ENCODE data around the gene DDX59. TPM values are rescaled to one million over a fixed set of nuclear protein-coding genes. Genes with fewer than 3 reads are reported as not detected.

Gene DDX59
- polyA plus RNA-seq, 1 experiment: 15.0 TPM

- ChIA-PET POLR2A (no interaction called here), CTCF (interaction anchor here (0.8 kb wide), 1 partner anchor 11 kb away, joined by 3 read pairs; no protein-coding TSS in a partner anchor)
- Histone ChIP-seq H3K27ac (ENCODE audit: low read depth, low read length) (no peak overlapping the region), H3K9me3 (ENCODE audit: control insufficient read depth, insufficient read depth, low read length) (no peaks in the 10 kb centered on the region), H3K27me3 (ENCODE audit: control insufficient read depth, insufficient read depth, low read length) (no peaks in the 10 kb centered on the region), H3K4me3 (ENCODE audit: low read depth, low read length) (no peak overlapping the region)
- TF ChIP-seq CTCF (IDR thresholded peaks at IDR 0.05; ENCODE audit: low read depth, low read length): no peak
- DNase-seq (ENCODE audit: low read depth, low spot score): no peak
Observed at GRCh38 chr1:200694738-200695137, 25.0 kb upstream of the DDX59 start.

- ChIA-PET POLR2A (no interaction called here), CTCF (interaction anchor here (0.5 kb wide), 1 partner anchor 77 kb away, joined by 3 read pairs; no protein-coding TSS in a partner anchor)
- no peaks in the 10 kb centered on the region for H3K27me3 ChIP-seq (ENCODE audit: control insufficient read depth, insufficient read depth, low read length)
- H3K4me3 ChIP-seq (ENCODE audit: low read depth, low read length): no peak overlapping the region
- TF ChIP-seq CTCF (IDR thresholded peaks at IDR 0.05; ENCODE audit: low read depth, low read length): no peak
- H3K9me3 ChIP-seq (ENCODE audit: control insufficient read depth, insufficient read depth, low read length): no peaks in the 10 kb centered on the region
- DNase-seq (ENCODE audit: low read depth, low spot score): no peak
- no peak overlapping the region for H3K27ac ChIP-seq (ENCODE audit: low read depth, low read length)
Observed at GRCh38 chr1:200693327-200693726, 23.6 kb upstream of the DDX59 start.

GRCh38 chr1:200692316-200692715, 22.6 kb upstream of the DDX59 start:
- no peaks in the 10 kb centered on the region for H3K27me3 ChIP-seq (ENCODE audit: control insufficient read depth, insufficient read depth, low read length)
- CTCF ChIA-PET: interaction anchor here (0.6 kb wide), 1 partner anchor 56 kb away, joined by 3 read pairs; no protein-coding TSS in a partner anchor
- DNase-seq (ENCODE audit: low read depth, low spot score): no peak
- TF ChIP-seq CTCF (IDR thresholded peaks at IDR 0.05; ENCODE audit: low read depth, low read length): no peak
- H3K27ac ChIP-seq (ENCODE audit: low read depth, low read length): no peak overlapping the region
- POLR2A ChIA-PET: no interaction called here
- no peaks in the 10 kb centered on the region for H3K9me3 ChIP-seq (ENCODE audit: control insufficient read depth, insufficient read depth, low read length)
- H3K4me3 ChIP-seq (ENCODE audit: low read depth, low read length): no peak overlapping the region

- H3K27ac ChIP-seq (ENCODE audit: low read depth, low read length): no peak overlapping the region
Observed at GRCh38 chr1:200686620-200687019, 16.9 kb upstream of the DDX59 start.

GRCh38 chr1:200684015-200684414, 14.3 kb upstream of the DDX59 start:
- Histone ChIP-seq H3K27me3 (ENCODE audit: control insufficient read depth, insufficient read depth, low read length) (no peaks in the 10 kb centered on the region), H3K27ac (ENCODE audit: low read depth, low read length) (no peak overlapping the region), H3K4me3 (ENCODE audit: low read depth, low read length) (no peak overlapping the region), H3K9me3 (ENCODE audit: control insufficient read depth, insufficient read depth, low read length) (no peaks in the 10 kb centered on the region)
- no peak for TF ChIP-seq CTCF (IDR thresholded peaks at IDR 0.05; ENCODE audit: low read depth, low read length)
- CTCF ChIA-PET: no interaction called here
- DNase-seq (ENCODE audit: low read depth, low spot score): no peak
- POLR2A ChIA-PET: no interaction called here

More at GRCh38 chr1:200686620-200687019, 16.9 kb upstream of the DDX59 start:
- no peak for DNase-seq (ENCODE audit: low read depth, low spot score)
- no peak overlapping the region for H3K4me3 ChIP-seq (ENCODE audit: low read depth, low read length)
- no peak for TF ChIP-seq CTCF (IDR thresholded peaks at IDR 0.05; ENCODE audit: low read depth, low read length)
- ChIA-PET CTCF (interaction anchor here (0.6 kb wide), 1 partner anchor 152 kb away, joined by 3 read pairs; no protein-coding TSS in a partner anchor), POLR2A (no interaction called here)
- no peaks in the 10 kb centered on the region for H3K9me3 ChIP-seq (ENCODE audit: control insufficient read depth, insufficient read depth, low read length)
- no peaks in the 10 kb centered on the region for H3K27me3 ChIP-seq (ENCODE audit: control insufficient read depth, insufficient read depth, low read length)
